ENCODE measurements around the gene GALNT7.

The GALNT7 gene

GRCh38 chr4:173316060-173316459 lies 147.4 kb downstream of the GALNT7 start:
- H3K36me3 ChIP-seq (replicated peaks; ENCODE audit: low read depth, low read length): peaks cover 42% of the 10 kb centered on the region
- no peaks in the 10 kb centered on the region for H3K27me3 ChIP-seq (ENCODE audit: low read depth, low read length)
- H3K4me2 ChIP-seq (ENCODE audit: low read length): no peak overlapping the region
- H3K79me2 ChIP-seq (ENCODE audit: low read length): no peaks in the 10 kb centered on the region
- H3K4me3 ChIP-seq (ENCODE audit: low read length): no peak overlapping the region
- H3K9me3 ChIP-seq (ENCODE audit: insufficient read depth, low read length): no peaks in the 10 kb centered on the region
- no peak overlapping the region for H2AFZ ChIP-seq (ENCODE audit: low read depth, low read length)
- no peaks in the 10 kb centered on the region for H3K4me1 ChIP-seq (ENCODE audit: low read length)
- no peaks in the 10 kb centered on the region for H4K20me1 ChIP-seq (ENCODE audit: insufficient read depth, low read length)
- H3K27ac ChIP-seq (ENCODE audit: low read length): no peak overlapping the region
- H3K9ac ChIP-seq (ENCODE audit: low read length): no peak overlapping the region
- TF ChIP-seq EZH2phosphoT487 (IDR thresholded peaks at IDR 0.05; ENCODE audit: low read depth): no peak
- TF ChIP-seq CTCF (IDR thresholded peaks at IDR 0.05; ENCODE audit: low read depth, low read length): no peak

GRCh38 chr4:173317004-173317403 lies 148.4 kb downstream of the GALNT7 start:
- H4K20me1 ChIP-seq (ENCODE audit: insufficient read depth, low read length): no peaks in the 10 kb centered on the region
- H3K27ac ChIP-seq (ENCODE audit: low read length): no peak overlapping the region
- H3K27me3 ChIP-seq (ENCODE audit: low read depth, low read length): no peaks in the 10 kb centered on the region
- no peak overlapping the region for H3K4me2 ChIP-seq (ENCODE audit: low read length)
- peaks cover 48% of the 10 kb centered on the region for H3K36me3 ChIP-seq (replicated peaks; ENCODE audit: low read depth, low read length)
- H3K9me3 ChIP-seq (ENCODE audit: insufficient read depth, low read length): no peaks in the 10 kb centered on the region
- no peak overlapping the region for H2AFZ ChIP-seq (ENCODE audit: low read depth, low read length)
- TF ChIP-seq CTCF (IDR thresholded peaks at IDR 0.05; ENCODE audit: low read depth, low read length) (peak; percentile 28; the same call in 1 of the 2 replicates), EZH2phosphoT487 (IDR thresholded peaks at IDR 0.05; ENCODE audit: low read depth) (no peak)
- H3K9ac ChIP-seq (ENCODE audit: low read length): no peak overlapping the region
- no peaks in the 10 kb centered on the region for H3K4me1 ChIP-seq (ENCODE audit: low read length)
- H3K79me2 ChIP-seq (ENCODE audit: low read length): no peaks in the 10 kb centered on the region
- no peak overlapping the region for H3K4me3 ChIP-seq (ENCODE audit: low read length)

- TF ChIP-seq EZH2phosphoT487 (IDR thresholded peaks at IDR 0.05; ENCODE audit: low read depth): no peak
- no peak for TF ChIP-seq CTCF (IDR thresholded peaks at IDR 0.05; ENCODE audit: low read depth, low read length)
- Histone ChIP-seq H3K36me3 (replicated peaks; ENCODE audit: low read depth, low read length) (peaks cover 53% of the 10 kb centered on the region), H3K79me2 (ENCODE audit: low read length) (no peaks in the 10 kb centered on the region), H3K4me1 (ENCODE audit: low read length) (no peaks in the 10 kb centered on the region), H3K9me3 (ENCODE audit: insufficient read depth, low read length) (no peaks in the 10 kb centered on the region), H3K4me3 (ENCODE audit: low read length) (no peak overlapping the region), H2AFZ (ENCODE audit: low read depth, low read length) (no peak overlapping the region), H3K4me2 (ENCODE audit: low read length) (no peak overlapping the region), H3K27me3 (ENCODE audit: low read depth, low read length) (no peaks in the 10 kb centered on the region), H3K27ac (ENCODE audit: low read length) (no peak overlapping the region), H3K9ac (ENCODE audit: low read length) (no peak overlapping the region), H4K20me1 (ENCODE audit: insufficient read depth, low read length) (no peaks in the 10 kb centered on the region; the same call in 1 of the 2 replicates)
These were observed 149.6 kb downstream of the GALNT7 start for GRCh38 chr4:173318240-173318639.

GRCh38 chr4:173318648-173319211 lies 150.1 kb downstream of the GALNT7 start:
- H4K20me1 ChIP-seq (ENCODE audit: insufficient read depth, low read length): no peaks in the 10 kb centered on the region; the same call in 1 of the 2 replicates
- H2AFZ ChIP-seq (ENCODE audit: low read depth, low read length): no peak overlapping the region
- peaks cover 53% of the 10 kb centered on the region for H3K36me3 ChIP-seq (replicated peaks; ENCODE audit: low read depth, low read length)
- H3K79me2 ChIP-seq (ENCODE audit: low read length): no peaks in the 10 kb centered on the region
- H3K9me3 ChIP-seq (ENCODE audit: insufficient read depth, low read length): no peaks in the 10 kb centered on the region
- H3K4me1 ChIP-seq (ENCODE audit: low read length): no peaks in the 10 kb centered on the region
- H3K4me2 ChIP-seq (ENCODE audit: low read length): no peak overlapping the region
- H3K9ac ChIP-seq (ENCODE audit: low read length): no peak overlapping the region
- no peak overlapping the region for H3K27ac ChIP-seq (ENCODE audit: low read length)
- no peaks in the 10 kb centered on the region for H3K27me3 ChIP-seq (ENCODE audit: low read depth, low read length)
- TF ChIP-seq CTCF (IDR thresholded peaks at IDR 0.05; ENCODE audit: low read depth, low read length) (no peak; the same call in 1 of the 2 replicates), EZH2phosphoT487 (IDR thresholded peaks at IDR 0.05; ENCODE audit: low read depth) (no peak)
- no peak overlapping the region for H3K4me3 ChIP-seq (ENCODE audit: low read length)
